Activated CD4-positive, alpha-beta T cell treated with anti-CD3 and anti-CD28 coated beads for 24 hours (primary cell): ENCODE results near the gene KRTAP3-3.
"Not testable (repeated sequence)": the region's sequence is repeated elsewhere in the genome, so short reads cannot be mapped to it uniquely, and the experiment has no call there.

Source experiments
- DNase-seq, 2 donors: peaks; one replicate each; pipeline ENCODE4 v3.0.0-alpha.2; 2020; ENCODE audit warnings: low read depth in 2 of 2

The KRTAP3-3 gene

DNA sequence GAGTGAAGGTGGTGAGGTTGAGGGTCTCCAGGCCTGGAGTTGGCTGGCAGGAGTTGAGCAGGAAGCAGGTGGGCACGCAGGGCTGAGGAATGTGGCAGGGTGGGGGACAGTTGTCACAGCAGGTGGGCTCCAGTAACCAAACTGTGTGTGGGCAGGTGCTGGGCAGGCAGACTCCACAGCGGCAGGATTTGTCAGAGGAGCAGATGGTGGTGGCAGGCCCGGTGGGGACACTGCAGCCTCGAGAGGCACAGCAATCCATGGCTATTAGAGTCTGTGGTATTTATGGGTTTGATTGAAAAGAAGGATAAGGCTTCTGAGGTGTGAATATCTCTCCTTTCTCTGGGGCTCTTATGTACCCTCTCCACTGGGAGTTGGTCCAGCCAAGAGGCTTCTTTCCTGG, at the start of gene KRTAP3-3:
Gene KRTAP3-3, minus strand, starts transcription at position 326 of the 400 bp plus-strand sequence. Its CDS starts 67 bp downstream, at position 259.
- no peak for DNase-seq

DNA sequence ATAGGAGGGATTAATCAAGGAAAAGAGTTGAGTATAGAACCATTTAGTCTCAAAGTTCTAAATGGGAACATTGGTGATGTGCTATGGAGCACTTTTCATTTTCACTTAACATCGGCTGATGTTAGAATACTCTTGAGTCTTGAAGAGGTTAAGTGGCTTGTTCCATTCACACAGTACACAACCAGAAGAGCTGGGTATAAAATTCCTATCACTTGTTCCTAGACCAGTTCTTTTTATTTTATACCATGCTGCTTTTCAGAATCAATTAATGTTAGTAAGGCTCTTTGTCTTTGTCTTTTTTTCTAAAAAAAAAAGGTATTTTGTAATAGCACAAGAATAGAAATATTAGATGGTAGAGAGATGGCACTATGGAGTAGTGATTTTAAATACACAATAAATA, 49.0 kb upstream of the KRTAP3-3 start:
- DNase-seq, result no peak

DNA sequence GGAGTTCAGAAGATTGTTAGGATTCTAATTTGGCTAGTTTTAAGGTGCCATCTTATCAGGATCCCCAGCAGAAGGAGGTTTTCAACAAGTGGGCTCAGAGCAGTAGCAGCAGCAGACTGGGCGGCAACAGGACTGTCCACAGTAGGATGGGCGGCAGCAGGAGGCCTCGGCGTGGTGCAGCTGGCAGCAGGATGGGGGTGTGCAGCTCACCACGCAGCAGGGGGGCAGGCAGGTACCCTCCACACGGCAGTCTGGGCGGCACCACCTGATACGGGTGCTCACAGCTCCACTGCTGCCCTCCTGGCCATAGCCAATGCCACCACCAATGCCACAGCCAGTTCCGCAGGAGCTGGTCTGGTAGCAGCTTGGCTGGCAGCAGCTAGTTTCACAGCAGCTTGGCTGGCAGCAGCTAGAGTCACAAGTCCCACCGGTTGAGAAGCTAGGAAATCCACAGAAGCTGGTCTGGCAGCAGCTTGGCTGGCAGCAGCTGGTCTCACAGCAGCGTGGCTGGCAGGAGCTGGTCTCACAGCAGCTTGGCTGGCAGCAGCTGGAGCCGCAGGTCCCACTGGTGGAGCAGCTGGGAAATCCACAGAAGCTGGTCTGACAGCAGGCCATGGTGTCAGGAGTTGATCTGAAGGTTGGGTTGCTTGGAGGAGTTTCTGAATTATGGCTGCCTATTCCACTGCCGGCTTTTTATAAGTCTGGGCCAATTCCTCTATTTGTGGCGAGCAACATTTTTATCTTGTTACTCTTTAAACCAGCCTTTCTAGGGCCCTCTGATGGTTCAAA, 47.0 kb upstream of the KRTAP3-3 start, which contains the start of gene KRTAP1-1:
Gene KRTAP1-1, minus strand, starts transcription at position 668 of the 789 bp plus-strand sequence. Its CDS starts 53 bp downstream, at position 615.
- not testable (repeated sequence) for DNase-seq

DNA sequence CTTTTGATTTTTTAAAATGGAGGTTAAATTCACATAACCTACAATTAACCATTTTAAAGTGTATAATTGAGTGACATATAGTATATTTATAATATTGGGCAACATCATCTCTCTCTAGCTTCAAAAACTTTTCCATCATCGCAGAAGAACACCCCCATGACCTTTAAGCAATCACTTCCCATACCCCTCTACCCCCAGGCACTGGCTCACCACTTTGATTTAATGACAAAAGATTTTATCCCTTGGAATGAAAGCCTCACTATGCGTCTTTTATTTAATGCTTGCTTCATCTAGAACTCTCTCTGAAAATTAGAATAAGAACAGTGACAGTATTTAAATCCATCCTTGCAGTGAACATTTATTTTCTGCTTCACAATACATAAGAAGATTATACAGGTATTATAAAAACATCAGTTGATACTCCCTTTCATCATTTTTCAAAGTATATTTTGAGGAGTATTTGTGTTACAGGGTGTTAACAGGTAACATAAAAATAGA, 43.9 kb upstream of the KRTAP3-3 start:
- DNase-seq, result no peak

DNA sequence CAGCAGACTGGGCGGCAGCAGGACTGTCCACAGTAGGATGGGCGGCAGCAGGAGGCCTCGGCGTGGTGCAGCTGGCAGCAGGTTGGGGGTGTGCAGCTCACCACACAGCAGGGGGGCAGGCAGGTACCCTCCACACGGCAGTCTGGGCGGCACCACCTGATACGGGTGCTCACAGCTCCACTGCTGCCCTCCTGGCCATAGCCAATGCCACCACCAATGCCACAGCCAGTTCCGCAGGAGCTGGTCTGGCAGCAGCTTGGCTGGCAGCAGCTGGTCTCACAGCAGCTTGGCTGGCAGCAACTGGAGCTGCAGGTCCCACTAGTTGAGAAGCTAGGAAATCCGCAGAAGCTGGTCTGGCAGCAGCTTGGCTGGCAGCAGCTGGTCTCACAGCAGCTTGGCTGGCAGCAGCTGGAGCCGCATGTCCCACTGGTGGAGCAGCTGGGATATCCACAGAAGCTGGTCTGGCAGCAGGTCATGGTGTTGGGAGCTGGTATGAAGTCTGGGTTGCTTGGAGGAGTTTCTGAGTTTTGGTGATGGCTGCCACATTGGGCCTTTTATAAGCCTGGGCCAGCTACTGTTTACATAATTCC, 40.5 kb upstream of the KRTAP3-3 start, which contains the start of gene KRTAP1-3:
Gene KRTAP1-3, minus strand, starts transcription at position 529 of the 590 bp plus-strand sequence. Its CDS starts 53 bp downstream, at position 476.
- DNase-seq, result not testable (repeated sequence)

DNA sequence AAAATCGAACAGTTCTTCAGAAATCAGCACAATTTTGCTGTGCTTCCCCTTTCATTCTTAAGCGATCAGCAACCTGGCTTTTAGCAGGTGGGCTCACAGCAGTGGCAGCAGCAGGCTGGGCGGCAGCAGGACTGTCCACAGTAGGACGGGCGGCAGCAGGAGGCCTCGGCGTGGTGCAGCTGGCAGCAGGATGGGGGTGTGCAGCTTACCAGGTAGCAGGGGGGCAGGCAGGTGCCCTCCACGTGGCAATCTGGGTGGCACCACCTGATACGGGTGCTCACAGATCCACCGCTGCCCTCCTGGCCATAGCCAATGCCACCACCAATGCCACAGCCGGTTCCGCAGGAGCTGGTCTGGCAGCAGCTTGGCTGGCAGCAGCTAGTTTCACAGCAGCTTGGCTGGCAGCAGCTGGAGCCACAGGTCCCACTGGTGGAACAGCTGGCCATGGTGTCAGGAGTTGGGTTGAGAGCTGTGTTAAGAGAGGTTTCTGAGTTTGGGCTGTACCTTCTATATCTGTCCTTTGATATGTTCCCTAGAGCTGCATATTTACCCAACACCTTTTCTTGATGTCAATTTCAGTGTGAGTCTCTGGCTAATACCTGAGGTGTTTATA, 35.8 kb upstream of the KRTAP3-3 start, which contains the start of gene KRTAP1-4:
Gene KRTAP1-4, minus strand, starts transcription at position 563 of the 613 bp plus-strand sequence. Its CDS starts 117 bp downstream, at position 446.
- no peak for DNase-seq

DNA sequence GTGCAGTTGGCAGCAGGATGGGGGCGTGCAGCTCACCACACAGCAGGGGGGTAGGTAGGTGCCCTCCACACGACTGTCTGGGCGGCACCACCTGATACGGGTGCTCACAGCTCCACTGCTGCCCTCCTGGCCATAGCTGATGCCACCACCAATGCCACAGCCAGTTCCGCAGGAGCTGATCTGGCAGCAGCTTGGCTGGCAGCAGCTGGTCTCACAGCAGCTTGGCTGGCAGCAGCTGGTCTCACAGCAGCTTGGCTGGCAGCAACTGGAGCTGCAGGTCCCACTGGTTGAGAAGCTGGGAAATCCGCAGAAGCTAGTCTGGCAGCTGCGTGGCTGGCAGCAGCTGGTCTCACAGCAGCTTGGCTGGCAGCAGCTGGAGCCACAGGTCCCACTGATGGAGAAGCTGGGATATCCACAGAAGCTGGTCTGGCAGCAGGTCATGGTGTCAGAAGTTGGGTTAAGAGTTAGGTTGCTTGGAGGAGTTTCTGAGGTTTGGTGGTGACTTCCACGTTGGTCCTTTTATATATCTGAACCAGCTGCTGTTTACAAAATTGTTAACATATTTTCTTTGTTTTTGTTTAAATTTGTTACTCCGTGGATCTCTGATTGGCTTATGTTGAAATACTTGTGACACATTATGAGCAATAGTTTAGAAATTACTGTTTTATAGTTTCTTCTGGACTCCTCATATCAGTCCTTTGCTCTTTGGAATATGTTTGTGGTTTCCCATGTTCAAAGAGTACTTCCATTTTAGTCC, 32.9 kb upstream of the KRTAP3-3 start, which contains the start of gene KRTAP1-5:
Gene KRTAP1-5, minus strand, starts transcription at position 494 of the 757 bp plus-strand sequence. Its CDS starts 53 bp downstream, at position 441.
- no peak for DNase-seq

DNA sequence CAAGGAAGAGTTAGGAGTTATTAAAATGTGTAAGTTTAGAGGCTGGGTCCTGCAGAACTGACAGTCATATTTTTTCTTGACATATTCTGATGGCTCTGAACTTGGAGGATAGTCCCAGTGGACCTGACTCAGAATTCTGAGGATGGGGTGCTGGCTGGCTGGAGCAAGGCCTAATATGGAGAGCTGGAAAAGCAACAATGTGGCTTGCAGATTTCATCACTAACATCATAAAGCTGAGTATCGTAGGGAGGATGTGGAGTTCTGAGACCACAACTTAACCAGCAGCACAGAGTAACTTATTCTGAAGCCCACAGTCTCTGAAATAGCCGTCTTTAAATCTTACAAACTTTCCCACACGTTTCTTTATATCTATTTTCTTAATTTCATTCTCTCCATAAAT, 30.7 kb upstream of the KRTAP3-3 start:
- no peak for DNase-seq

DNA sequence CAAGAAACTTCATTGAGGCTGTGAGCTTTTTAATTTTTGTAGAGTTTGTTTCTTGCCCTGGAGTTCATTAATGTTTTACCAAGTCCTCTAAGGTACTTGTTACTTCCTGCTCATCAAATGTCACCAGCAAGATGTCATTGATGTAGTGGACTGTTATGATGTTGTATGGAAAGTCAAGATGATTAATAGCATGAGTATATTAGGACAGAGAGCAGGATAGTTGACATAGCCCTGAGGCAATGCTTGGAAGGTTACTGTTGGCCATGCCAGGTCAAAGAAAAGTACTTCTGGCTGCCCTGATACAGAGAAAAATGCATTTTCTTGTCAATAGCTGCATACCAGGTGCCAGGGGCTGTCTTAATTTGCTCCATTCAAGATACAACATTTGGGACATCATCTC, 26.4 kb upstream of the KRTAP3-3 start:
- no peak for DNase-seq

DNA sequence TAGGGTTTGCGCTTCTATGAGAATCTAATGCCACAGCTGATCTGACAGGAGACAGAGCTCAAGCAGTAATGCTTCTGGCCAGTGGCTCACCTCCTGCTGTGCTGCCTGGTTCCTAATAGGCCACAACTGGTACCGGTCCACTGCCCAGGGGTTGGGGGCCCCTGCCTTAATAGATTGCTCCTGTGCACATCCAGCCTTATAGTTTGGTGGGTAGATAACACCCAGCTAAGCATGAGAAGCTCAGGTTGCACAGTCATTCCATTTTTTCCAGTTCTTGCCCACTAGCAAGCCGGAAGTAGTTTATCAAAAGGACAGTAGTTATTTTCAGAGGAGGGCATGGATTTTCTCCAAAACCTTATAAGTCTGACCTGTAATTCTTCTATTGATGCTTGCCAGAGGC, 25.5 kb upstream of the KRTAP3-3 start:
- no peak for DNase-seq

DNA sequence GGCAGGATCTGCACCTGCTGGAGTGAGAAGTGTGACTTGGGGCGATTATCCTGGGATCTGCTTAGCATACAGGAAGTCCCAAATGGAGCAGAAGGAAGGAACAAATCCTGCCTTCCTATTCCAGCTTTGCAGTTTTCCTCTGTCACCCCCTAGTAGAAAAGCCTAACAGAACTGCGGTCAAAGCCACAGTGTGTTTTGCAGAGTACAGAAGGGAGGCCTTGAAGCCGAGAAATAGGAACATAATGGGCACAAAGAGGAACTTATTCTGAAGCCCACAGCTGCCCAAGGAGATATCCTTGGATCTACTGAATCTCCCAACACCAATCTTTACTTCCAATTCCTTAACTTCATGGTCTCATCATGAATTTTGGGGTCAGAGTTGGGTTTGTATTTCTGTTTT, 24.6 kb upstream of the KRTAP3-3 start:
- no peak for DNase-seq

DNA sequence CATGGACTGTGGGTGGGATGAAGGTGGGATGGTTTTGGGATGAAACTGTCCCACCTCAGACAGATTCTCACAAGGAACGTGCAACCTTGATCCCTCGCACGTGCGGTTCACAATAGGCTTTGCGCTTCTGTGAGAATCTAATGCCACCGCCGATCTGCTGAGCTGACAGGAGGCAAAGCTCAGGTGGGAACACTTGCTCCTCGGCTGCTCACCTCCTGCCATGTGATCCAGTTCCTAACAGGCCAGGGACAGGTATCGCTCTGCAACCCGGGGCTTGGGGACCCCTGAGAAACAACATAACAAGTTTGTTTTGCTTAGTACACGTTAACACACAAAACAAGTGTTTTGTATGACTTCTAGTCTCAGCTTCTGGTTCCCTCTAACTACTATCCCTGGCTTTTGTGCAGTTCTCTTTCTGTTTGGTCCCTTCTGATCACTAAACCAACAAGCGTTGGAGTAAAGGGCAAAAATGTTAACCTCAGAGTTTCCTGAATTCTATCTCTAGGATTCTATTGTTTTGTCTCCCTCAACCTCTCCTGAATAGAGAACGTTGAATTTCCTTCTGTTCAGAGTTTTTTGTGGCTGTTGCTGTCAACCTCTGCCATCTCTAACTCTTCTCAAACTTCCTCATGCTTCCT, 22.7 kb upstream of the KRTAP3-3 start:
- DNase-seq, result no peak

DNA sequence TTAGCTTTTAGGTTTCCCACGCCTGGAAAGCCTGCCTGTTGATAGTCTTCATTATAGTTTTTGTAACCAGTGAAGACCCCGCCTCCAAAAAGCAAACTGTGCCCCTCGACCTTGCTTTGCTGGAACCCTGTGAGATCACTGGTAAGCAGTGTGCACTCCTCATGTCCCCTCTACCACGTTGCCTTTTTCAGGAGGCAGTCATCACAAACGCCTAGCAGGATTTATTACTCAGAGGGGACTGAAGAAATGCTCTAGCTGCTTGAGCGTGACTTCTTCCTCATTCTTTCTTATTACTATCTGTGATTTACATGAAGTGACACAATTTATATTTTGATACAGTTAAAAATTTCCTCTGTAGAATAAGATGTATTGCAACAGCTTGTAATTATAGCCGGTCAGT, 21.5 kb upstream of the KRTAP3-3 start:
- DNase-seq, result no peak

DNA sequence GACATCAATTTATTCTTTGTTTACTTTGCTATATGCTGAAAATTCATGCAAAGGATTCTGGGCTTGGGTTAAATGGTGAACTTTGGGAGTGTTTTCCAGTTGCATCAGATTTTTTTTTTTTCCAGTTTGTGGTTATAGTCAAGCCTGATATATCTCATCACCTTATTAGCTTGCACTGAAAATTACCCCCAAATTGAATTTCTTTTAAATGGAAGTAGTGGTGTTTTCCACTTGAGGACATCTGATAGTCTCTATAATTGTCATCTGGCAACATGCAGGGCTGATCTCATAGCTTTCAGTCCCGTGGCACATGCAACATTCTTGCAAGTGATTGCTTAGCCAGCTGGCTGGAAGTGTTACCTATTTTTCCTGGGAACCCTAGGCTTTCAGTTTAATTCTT, 19.6 kb upstream of the KRTAP3-3 start:
- no peak for DNase-seq

DNA sequence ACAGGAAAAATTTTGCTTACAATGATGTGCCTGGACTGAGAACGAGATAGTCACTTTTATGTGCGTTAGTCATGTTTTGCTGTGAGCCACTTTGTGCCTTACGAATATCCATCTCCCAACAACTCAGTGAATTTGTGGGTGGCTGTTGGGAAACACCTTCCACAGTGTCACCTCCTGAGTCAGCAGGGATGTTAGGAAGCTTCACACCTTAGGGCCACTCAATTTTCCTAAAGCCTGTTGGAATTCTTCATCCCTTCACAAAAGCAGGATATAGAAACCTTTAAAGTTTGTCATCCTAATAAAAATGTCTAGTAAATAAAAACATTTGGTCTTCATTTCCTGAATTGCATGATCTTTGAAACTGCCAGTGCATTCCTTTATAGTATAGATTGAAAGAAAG, 19.2 kb upstream of the KRTAP3-3 start:
- DNase-seq, result no peak

DNA sequence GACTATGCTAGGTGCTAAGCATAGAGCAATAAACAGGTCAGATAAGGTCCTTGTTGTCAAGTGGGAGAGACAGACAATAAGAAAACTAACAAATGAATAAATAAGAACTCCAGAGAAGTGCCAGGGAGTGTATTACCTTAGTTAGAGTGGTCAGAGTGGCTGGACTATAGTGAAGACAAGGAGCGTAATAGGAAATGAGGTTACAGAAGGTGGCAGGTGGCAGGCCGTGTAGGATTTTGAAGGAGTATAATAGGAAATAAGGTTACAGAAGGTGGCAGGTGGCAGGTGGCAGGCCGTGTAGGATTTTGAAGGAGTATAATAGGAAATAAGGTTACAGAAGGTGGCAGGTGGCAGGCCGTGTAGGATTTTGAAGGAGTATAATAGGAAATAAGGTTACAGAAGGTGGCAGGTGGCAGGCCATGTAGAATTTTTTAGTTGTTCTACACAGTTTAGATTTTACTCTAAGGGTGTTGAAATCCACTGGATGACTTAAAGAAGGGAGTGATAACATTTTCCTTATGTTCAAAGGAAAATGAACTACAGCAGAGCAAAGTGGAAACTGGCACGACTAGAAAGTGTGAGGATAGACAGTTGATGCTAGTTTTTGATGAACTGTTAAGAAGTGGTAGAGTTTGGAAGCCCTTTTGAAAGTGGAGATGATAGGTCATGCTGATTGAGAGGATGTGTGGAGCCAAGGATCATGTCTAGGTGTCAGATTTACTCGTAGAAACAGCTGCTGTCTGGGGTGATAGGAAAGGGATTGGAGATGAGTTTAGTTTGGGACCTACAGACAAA, 18.6 kb upstream of the KRTAP3-3 start:
- DNase-seq, result no peak

DNA sequence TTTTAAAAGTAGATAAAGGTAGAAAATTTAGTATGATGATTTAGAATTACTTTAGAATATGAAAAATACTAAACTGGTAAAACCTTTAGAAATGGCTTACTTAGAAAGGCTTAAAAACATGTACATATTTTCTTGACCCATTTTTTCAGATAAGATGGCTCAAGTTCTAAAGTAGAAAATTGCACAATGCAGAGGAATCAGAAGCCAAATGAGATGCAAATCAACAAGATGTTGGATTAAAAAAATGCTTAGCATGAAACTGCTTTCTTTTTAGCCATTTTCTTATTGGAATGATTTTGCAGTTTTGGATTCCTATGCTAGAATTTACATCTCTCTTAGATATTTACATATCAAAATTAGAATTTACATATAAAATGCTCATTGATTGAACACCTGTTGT, 16.5 kb upstream of the KRTAP3-3 start:
- no peak for DNase-seq

DNA sequence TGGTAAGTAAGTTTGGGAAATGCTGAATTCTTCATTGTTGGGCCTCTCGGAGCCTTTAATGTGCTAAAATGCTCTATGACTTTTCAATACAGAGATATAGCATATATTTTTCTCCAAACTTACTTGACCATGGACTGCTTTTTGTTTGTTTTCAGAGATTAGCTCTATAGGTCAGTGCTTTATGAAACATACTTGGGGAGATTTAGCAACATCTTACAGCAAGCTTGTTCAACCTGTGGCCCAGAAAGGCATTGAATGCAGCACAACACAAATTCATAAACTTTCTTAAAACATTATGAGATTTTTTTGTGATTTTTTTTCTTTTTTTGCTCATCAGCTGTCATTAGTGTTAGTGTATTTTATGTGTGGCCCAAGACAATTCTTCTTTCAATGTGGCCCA, 16.0 kb upstream of the KRTAP3-3 start:
- DNase-seq, result no peak

DNA sequence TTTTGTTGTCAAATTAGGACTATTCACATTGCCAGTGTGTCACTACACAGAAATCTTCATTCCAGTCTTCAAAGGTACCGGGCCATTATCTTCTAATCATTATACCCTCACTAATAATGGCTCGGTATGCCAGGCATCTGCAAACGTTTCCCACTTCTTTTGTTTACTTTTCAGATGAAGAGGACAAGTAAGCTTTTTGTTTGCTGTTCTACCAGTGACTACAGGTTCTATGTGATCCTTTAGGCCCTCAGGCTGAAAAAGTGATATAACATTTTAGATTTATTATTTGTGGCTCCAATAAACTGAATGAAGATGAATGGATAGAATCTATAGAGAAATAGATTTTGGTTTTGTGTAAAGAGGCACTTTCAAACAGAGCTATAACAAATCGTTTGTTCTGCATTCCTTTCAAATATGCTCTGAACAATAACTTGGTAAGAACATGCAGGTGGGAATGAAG, 15.4 kb upstream of the KRTAP3-3 start:
- no peak for DNase-seq

DNA sequence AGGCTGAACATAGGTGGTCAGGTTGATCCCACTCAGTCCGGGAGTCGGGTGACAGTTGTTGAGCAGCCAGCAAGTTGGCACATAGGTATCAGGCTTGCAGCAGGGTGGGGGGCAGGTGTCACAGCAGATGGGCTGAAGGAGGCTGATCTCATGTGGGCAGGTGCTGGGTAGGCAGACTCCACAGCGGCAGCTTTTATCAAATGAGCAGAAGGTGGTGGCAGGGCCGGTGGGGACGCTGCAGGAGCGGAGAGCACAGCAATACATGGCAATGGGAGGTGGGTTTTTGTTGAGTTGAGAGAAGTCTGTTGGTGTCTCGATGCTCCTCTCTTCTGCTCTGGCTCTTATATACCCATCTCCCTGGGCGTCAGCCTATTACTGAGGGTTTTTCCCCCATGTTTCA, 14.8 kb upstream of the KRTAP3-3 start, which contains the start of gene KRTAP3-1:
Gene KRTAP3-1, minus strand, starts transcription at position 318 of the 400 bp plus-strand sequence. Its CDS starts 54 bp downstream, at position 264.
- DNase-seq, result no peak
